ENCODE measurements around the gene TNFSF11. TPM values are rescaled to one million over a fixed set of nuclear protein-coding genes. Genes with fewer than 3 reads are reported as not detected.

The TNFSF11 gene
- total RNA-seq, 1 experiment from 2014 or later, result 3.5 TPM

GRCh38 chr13:42643076-42643475, 69.1 kb downstream of the TNFSF11 start:
- Histone ChIP-seq H3K4ac (ENCODE audit: low read depth, low read length) (no peak overlapping the region), H3K23me2 (ENCODE audit: insufficient read length, low read depth, low read length, poor library complexity, severe bottlenecking) (no peaks in the 10 kb centered on the region), H4K91ac (ENCODE audit: insufficient read length, low read depth, low read length) (no peak overlapping the region), H3K27me3 (ENCODE audit: insufficient read depth, low read length) (no peaks in the 10 kb centered on the region), H2BK15ac (ENCODE audit: low read depth, low read length) (no peak overlapping the region), H3K23ac (ENCODE audit: insufficient read length, low read depth, low read length) (no peak overlapping the region), H3K79me2 (ENCODE audit: insufficient read depth, low read length) (no peaks in the 10 kb centered on the region), H2BK12ac (ENCODE audit: insufficient read length, low read depth, low read length) (no peak overlapping the region), H4K20me1 (ENCODE audit: control insufficient read depth, insufficient read depth, insufficient read length) (no peaks in the 10 kb centered on the region), H3K9me3 (ENCODE audit: control insufficient read depth, low read depth, low read length) (no peaks in the 10 kb centered on the region), H4K8ac (replicated peaks; ENCODE audit: insufficient read length, low read depth, low read length) (no peak overlapping the region), H4K5ac (ENCODE audit: insufficient read length, low read depth, low read length) (no peak overlapping the region), H3K4me2 (ENCODE audit: insufficient read depth, insufficient read length, low read length) (no peak overlapping the region), H3K4me1 (ENCODE audit: insufficient read depth, low read length) (no peaks in the 10 kb centered on the region; the same call in 1 of the 2 replicates), H2AK5ac (ENCODE audit: insufficient read length, low read length) (no peak overlapping the region), H3K18ac (ENCODE audit: insufficient read length, low read depth, low read length) (no peak overlapping the region), H3K9ac (ENCODE audit: extremely low read depth, insufficient read length, low read length) (no peak overlapping the region), H3K56ac (ENCODE audit: insufficient read length, low read depth, low read length) (no peak overlapping the region), H2BK5ac (ENCODE audit: insufficient read length, low read length) (no peak overlapping the region), H2BK20ac (ENCODE audit: low read depth, low read length, poor library complexity, severe bottlenecking) (no peak overlapping the region), H3K27ac (ENCODE audit: insufficient read length, low read depth, low read length) (no peak overlapping the region), H2BK120ac (ENCODE audit: low read depth, low read length, poor library complexity, severe bottlenecking) (no peak overlapping the region), H2AFZ (ENCODE audit: low read length) (no peak overlapping the region), H3T11ph (ENCODE audit: low read length) (no peak overlapping the region), H3K79me1 (ENCODE audit: insufficient read depth, low read depth, low read length, poor library complexity, severe bottlenecking) (no peaks in the 10 kb centered on the region), H3K14ac (ENCODE audit: insufficient read depth, low read length) (no peak overlapping the region)
- Mint-ChIP-seq H3K27ac (no peak overlapping the region), H3K4me1 (peaks cover 8 to 9% of the 10 kb centered on the region in 2 experiments), H3K4me3 (no peak overlapping the region; a peak in 1 of 5 replicates), H3K36me3 (ENCODE audit: insufficient read depth in 1 of 3, low read depth in 3 of 3) (peaks cover 0 to 22% (median 6%) of the 10 kb centered on the region in 3 experiments; a peak in 4 of 7 replicates), H3K27me3 (ENCODE audit: low read depth) (peaks cover 3% of the 10 kb centered on the region; the same call in 1 of the 2 replicates), H3K9me3 (peaks cover 10 to 11% of the 10 kb centered on the region in 2 experiments)
- no CpG with 5 or more reads among the region's 14 CpGs for WGBS (ENCODE audit: extremely low coverage, insufficient read length, low lambda C conversion rate)
- TF ChIP-seq, protein P1, sequence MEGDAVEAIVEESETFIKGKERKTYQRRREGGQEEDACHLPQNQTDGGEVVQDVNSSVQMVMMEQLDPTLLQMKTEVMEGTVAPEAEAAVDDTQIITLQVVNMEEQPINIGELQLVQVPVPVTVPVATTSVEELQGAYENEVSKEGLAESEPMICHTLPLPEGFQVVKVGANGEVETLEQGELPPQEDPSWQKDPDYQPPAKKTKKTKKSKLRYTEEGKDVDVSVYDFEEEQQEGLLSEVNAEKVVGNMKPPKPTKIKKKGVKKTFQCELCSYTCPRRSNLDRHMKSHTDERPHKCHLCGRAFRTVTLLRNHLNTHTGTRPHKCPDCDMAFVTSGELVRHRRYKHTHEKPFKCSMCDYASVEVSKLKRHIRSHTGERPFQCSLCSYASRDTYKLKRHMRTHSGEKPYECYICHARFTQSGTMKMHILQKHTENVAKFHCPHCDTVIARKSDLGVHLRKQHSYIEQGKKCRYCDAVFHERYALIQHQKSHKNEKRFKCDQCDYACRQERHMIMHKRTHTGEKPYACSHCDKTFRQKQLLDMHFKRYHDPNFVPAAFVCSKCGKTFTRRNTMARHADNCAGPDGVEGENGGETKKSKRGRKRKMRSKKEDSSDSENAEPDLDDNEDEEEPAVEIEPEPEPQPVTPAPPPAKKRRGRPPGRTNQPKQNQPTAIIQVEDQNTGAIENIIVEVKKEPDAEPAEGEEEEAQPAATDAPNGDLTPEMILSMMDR (conservative IDR thresholded peaks at IDR 0.05), result no peak
- DNase-seq, result no peak
